GM12874 (cell line): ENCODE measurements around the gene FCN3.

ENCODE experiments used
- TF ChIP-seq, protein P1 (sequence below): IDR thresholded peaks from 2 replicates; pipeline ENCODE4 v1.5.1; 2011; ENCODE audit warnings: low read depth, mild to moderate bottlenecking, control low read depth, low read length, moderate library complexity; ENCODE audit not compliant: insufficient read depth

FCN3 gene

DNA sequence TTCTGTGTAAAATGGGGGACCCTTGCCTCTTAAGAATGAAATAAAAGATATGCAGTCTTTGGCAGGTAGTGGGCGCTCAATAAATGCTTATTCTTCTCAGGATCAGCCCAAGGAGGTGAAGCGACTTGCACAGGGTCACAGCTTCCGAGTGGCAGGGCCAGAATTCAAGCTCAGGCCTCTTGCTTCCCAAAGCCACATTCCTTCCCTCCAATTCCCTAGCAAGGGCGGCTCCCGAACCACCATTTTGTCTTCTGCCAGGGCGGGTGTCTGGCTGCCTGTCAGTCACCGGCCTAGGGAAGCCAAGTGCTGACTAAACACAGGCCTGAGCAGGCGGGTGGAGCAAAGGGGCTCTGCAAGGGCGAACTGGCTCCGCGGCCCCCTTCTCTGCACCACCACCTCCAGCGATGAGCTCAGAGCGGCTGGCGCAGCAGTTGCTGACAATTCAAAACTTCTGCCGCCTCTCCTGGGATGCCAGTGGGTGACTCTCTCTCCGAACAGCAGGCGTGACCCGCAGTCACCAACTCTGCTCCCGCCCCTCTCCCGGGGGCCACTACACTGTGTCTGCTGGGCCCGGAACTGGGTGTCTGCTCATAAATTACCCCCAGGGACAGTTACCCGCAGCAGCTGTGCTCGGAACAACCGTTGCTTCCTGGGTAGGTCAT, 28.6 kb upstream of the FCN3 start:
- TF ChIP-seq, protein P1, sequence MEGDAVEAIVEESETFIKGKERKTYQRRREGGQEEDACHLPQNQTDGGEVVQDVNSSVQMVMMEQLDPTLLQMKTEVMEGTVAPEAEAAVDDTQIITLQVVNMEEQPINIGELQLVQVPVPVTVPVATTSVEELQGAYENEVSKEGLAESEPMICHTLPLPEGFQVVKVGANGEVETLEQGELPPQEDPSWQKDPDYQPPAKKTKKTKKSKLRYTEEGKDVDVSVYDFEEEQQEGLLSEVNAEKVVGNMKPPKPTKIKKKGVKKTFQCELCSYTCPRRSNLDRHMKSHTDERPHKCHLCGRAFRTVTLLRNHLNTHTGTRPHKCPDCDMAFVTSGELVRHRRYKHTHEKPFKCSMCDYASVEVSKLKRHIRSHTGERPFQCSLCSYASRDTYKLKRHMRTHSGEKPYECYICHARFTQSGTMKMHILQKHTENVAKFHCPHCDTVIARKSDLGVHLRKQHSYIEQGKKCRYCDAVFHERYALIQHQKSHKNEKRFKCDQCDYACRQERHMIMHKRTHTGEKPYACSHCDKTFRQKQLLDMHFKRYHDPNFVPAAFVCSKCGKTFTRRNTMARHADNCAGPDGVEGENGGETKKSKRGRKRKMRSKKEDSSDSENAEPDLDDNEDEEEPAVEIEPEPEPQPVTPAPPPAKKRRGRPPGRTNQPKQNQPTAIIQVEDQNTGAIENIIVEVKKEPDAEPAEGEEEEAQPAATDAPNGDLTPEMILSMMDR: peak; percentile 45

DNA sequence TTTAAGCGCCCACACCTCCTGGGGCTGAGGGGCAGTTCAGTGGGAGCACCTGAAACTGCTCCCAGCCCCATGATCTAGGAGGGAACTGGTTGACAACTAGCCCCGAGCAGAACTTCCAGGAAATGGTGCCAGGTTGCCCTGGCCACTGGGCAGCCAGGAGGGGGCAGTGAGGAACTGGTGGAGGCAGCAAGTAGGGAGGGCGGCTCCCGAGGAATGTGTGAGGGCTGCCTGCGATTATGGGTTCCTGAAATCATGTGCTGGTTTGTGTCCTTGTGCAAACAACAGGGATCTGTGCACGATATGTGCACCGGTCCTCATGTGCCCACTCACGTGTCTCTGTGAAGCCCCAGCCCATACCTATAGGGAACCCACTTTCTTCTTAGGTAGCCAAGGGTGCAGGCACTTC, 27.7 kb upstream of the FCN3 start:
- TF ChIP-seq, protein P1: peak; percentile 58

GRCh38 chr1:27400963-27401341, 26.3 kb upstream of the FCN3 start:
- TF ChIP-seq, protein P1: no peak

GRCh38 chr1:27400082-27400962, 25.7 kb upstream of the FCN3 start:
- TF ChIP-seq, protein P1: no peak

DNA sequence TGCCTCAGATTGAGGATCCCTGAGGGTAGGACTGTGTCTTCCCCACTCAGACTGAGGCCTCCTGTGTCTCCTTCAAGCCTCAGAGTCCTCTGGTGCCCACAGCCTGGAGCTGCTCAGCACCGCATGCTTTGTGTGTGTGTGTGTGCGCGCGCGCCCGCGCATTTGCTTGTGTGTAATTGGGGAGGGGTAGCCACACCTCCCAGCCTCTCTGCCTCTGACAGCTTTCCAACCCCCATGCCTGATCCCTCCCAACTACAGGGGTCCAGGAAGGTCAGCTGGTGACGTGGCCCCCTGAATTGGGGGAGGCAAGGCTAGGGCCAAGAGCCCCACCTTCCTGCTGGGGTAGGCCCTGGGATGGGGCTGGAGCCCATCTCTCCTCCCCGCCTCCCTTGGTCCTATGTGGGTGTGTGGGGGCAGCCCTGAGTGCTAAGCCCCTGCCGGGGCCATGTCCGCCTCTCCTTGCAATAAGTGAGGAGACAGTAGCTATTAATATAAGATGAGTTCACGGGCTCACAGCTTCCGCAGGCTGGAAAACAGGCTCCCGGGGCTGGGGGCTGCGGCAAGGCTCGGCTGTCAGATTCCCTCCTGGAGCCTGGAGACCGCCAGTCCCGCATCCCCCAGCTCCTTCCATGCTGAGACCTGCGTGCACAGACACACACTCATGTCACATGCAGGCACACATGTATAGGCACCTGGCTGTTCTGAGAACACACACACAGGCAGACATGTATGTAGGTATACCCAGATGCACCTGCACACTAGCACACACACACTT, 24.8 kb upstream of the FCN3 start:
- TF ChIP-seq, protein P1: no peak

DNA sequence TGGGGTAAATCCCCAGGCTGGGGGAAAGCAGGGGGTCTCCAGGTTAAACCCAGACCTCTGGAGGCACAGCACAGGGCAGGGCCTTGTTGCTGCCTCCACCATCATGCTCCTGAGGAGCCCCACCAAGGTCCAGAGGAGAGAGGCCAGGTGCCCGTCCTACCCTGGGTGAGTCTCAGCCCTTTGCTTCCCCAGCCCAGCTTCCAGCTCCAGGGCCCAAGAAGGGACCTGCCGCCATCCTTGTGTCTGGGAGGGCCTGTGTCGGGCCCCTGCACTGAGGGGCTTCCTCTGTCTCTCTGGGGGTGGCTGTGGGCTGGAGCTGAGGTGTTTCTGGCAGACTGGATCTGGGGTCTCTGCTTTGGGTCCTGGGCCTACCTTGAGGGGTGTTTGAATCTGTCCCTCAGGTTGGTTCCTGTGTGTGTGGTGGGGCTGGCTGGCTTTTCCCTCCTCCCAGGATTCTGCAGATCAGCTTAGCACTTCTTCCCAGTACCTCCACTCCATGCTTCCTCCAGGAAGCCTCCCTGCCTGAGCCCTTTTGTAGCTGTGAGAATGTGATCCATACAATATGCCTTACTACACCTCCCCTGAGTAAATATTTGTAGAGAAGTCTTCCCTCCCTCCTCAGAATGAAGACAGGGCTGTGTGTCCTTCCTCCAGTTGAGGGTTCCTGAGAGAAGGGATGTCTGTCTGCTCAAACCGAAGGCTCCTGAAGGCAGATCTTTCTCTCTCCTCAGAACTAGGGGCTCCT, 24.0 kb upstream of the FCN3 start:
- TF ChIP-seq, protein P1: no peak

DNA sequence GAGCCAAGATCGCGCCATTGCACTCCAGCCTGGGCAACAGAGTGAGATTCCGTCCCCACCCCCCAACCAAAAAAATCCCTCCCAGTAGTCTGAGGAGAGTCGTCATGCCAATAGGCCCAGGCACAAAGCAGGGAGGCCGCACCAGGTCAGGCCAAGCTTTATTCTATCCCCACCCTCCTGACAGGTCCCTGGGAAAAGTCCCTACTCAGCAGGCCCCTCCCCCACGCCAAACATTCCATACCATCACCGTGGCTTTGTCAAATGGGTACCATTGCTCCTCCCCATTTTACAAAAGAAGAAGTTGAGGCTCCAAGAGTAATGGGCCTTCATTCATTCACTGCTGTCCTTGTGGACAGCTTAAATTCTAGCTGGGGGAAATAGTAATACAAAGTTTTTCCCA, 23.1 kb upstream of the FCN3 start:
- TF ChIP-seq, protein P1: no peak
